Measurements from ENCODE around the gene NEURL3.

Gene NEURL3

DNA sequence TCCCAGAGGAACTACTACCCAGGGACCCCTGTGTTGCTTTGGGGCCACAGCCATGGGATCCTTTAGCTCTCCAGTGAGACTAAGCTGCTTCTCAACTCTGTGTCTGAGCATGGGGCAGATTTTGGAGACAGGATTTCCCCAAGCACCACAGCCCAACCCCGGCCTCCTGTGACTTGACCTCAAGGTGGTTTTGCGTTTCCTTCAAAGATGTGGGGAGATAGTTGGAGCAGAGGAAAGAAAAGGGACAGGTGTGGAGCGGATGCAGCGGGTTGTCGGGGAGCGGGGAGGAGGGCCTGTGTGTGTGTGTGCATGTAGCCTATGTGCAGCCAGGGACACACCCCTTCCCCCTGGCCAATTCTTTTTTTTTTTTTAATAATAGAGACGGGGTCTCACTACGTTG lies 41.6 kb upstream of the NEURL3 start:
- Histone ChIP-seq H3K9me3 (ENCODE audit: insufficient read depth, low read length) (no peaks in the 10 kb centered on the region), H3F3A (ENCODE audit: insufficient read depth) (no peaks in the 10 kb centered on the region), H3K4me3 (ENCODE audit: insufficient read depth, low read length, poor library complexity, severe bottlenecking) (no peak overlapping the region), H3K4me2 (ENCODE audit: low read depth, low read length, poor library complexity, severe bottlenecking) (no peak overlapping the region), H3K9ac (ENCODE audit: low read length) (no peak overlapping the region), H3K36me3 (ENCODE audit: low read length) (no peaks in the 10 kb centered on the region; the same call in 1 of the 2 replicates), H3K9me2 (replicated peaks; ENCODE audit: insufficient read depth, low read length) (no peaks in the 10 kb centered on the region), H2AFZ (ENCODE audit: low read depth, low read length, severe bottlenecking) (no peak overlapping the region), H3K27me3 (ENCODE audit: low read length) (no peaks in the 10 kb centered on the region), H3K79me2 (ENCODE audit: insufficient read depth, low read length) (no peaks in the 10 kb centered on the region), H4K20me1 (ENCODE audit: low read depth, low read length) (no peaks in the 10 kb centered on the region), H3K27ac (ENCODE audit: low read depth, low read length) (no peak overlapping the region)
- TF ChIP-seq, protein P1, sequence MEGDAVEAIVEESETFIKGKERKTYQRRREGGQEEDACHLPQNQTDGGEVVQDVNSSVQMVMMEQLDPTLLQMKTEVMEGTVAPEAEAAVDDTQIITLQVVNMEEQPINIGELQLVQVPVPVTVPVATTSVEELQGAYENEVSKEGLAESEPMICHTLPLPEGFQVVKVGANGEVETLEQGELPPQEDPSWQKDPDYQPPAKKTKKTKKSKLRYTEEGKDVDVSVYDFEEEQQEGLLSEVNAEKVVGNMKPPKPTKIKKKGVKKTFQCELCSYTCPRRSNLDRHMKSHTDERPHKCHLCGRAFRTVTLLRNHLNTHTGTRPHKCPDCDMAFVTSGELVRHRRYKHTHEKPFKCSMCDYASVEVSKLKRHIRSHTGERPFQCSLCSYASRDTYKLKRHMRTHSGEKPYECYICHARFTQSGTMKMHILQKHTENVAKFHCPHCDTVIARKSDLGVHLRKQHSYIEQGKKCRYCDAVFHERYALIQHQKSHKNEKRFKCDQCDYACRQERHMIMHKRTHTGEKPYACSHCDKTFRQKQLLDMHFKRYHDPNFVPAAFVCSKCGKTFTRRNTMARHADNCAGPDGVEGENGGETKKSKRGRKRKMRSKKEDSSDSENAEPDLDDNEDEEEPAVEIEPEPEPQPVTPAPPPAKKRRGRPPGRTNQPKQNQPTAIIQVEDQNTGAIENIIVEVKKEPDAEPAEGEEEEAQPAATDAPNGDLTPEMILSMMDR (IDR thresholded peaks at IDR 0.05; ENCODE audit: insufficient read depth, low read length, poor library complexity, severe bottlenecking), result no peak
- no peak for TF ChIP-seq EZH2phosphoT487 (conservative IDR thresholded peaks at IDR 0.05; ENCODE audit: low read length)

DNA sequence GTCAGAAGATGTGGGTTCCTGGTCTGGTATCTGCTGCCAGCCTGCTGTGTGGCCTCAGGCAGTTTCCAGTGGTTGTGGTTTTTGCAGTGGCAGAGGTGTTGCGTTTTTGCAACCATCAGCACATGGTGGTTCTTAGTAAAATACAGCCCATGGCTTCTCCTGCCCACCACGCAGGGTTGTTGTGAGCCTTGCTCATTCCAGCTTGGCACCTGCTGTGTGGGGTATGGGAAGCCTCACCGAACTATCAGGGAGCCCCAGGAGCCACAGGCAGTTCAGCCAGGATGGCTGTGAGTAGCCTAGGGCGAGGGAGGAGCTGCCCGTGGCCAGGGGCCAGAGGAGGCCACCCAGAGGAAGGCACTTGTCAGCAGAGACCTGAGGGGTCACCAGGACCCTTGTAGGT lies 41.2 kb upstream of the NEURL3 start:
- Histone ChIP-seq H3F3A (ENCODE audit: insufficient read depth) (no peaks in the 10 kb centered on the region), H3K27ac (ENCODE audit: low read depth, low read length) (no peak overlapping the region), H3K9me2 (replicated peaks; ENCODE audit: insufficient read depth, low read length) (no peaks in the 10 kb centered on the region), H3K4me3 (ENCODE audit: insufficient read depth, low read length, poor library complexity, severe bottlenecking) (no peak overlapping the region), H3K27me3 (ENCODE audit: low read length) (no peaks in the 10 kb centered on the region), H4K20me1 (ENCODE audit: low read depth, low read length) (no peaks in the 10 kb centered on the region), H3K4me2 (ENCODE audit: low read depth, low read length, poor library complexity, severe bottlenecking) (no peak overlapping the region), H2AFZ (ENCODE audit: low read depth, low read length, severe bottlenecking) (no peak overlapping the region), H3K9ac (ENCODE audit: low read length) (no peak overlapping the region), H3K9me3 (ENCODE audit: insufficient read depth, low read length) (no peaks in the 10 kb centered on the region), H3K79me2 (ENCODE audit: insufficient read depth, low read length) (no peaks in the 10 kb centered on the region), H3K36me3 (ENCODE audit: low read length) (no peaks in the 10 kb centered on the region; the same call in 1 of the 2 replicates)
- TF ChIP-seq EZH2phosphoT487 (conservative IDR thresholded peaks at IDR 0.05; ENCODE audit: low read length), result no peak
- TF ChIP-seq, protein P1 (IDR thresholded peaks at IDR 0.05; ENCODE audit: insufficient read depth, low read length, poor library complexity, severe bottlenecking), result no peak

DNA sequence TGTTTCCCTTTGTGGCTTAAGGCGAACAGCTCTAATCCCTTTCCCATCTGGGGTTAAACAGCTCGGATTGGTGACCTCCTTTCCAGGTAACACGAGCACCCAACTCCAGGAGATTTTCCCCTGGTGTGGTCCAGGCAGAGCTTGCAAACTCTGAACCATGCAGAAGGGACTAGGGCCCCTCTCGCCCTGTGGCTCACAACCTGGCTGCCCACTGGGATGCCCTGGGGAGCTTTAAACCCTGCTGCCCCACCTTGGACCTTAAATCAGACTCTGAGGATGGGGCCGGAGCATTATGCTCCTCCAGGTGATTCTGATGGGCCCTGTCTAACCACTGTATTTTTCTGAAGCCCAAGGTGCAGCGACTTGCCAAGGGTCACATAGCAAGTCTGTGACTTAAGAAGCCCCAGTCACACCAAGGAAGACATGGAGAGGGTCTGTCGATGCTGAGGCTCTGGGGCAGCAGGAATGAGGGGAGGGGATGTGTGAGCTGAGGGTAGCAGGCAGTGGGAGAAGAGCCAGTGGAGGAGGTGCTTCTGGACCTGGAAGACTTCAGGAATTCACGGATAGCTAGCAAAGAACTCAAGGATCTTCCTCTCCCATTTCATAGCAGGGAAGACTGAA lies 37.3 kb upstream of the NEURL3 start:
- Histone ChIP-seq H3K27me3 (ENCODE audit: low read length) (no peaks in the 10 kb centered on the region), H3K9ac (ENCODE audit: low read length) (no peak overlapping the region), H3K9me3 (ENCODE audit: insufficient read depth, low read length) (no peaks in the 10 kb centered on the region), H3K79me2 (ENCODE audit: insufficient read depth, low read length) (no peaks in the 10 kb centered on the region), H3K4me3 (ENCODE audit: insufficient read depth, low read length, poor library complexity, severe bottlenecking) (no peak overlapping the region), H3K9me2 (replicated peaks; ENCODE audit: insufficient read depth, low read length) (no peaks in the 10 kb centered on the region), H3K36me3 (ENCODE audit: low read length) (no peaks in the 10 kb centered on the region; the same call in 1 of the 2 replicates), H3K4me2 (ENCODE audit: low read depth, low read length, poor library complexity, severe bottlenecking) (no peak overlapping the region), H2AFZ (ENCODE audit: low read depth, low read length, severe bottlenecking) (no peak overlapping the region), H3K27ac (ENCODE audit: low read depth, low read length) (no peak overlapping the region), H4K20me1 (ENCODE audit: low read depth, low read length) (peaks cover 6% of the 10 kb centered on the region; the same call in 1 of the 2 replicates), H3F3A (ENCODE audit: insufficient read depth) (no peaks in the 10 kb centered on the region)
- TF ChIP-seq, protein P1 (IDR thresholded peaks at IDR 0.05; ENCODE audit: insufficient read depth, low read length, poor library complexity, severe bottlenecking), result no peak
- TF ChIP-seq EZH2phosphoT487 (conservative IDR thresholded peaks at IDR 0.05; ENCODE audit: low read length), result no peak

All from SU-DHL-6 (cell line).